Fibroblast of lung (primary cell): ENCODE results near the gene BSX. TPM values are rescaled to one million over a fixed set of nuclear protein-coding genes. Genes with fewer than 3 reads are reported as not detected.

Experiments used
- DNase-seq, 2 donors: peaks; one replicate each; pipeline versions ENCODE4 v3.0.0 to v3.0.0-alpha.2; 2010; ENCODE audit warnings: low read depth in 2 of 2
- H2AFZ ChIP-seq: 2 replicates; pipeline ENCODE4 v1.5.1; 2012; ENCODE audit warnings: low read length, control low read depth, inconsistent platforms
- H3K27ac ChIP-seq: 2 replicates; pipeline ENCODE4 v1.5.1; 2011; ENCODE audit warnings: low read length, control low read depth; ENCODE audit not compliant: insufficient read depth
- H3K27me3 ChIP-seq: 2 replicates; pipeline ENCODE4 v1.5.1; 2011; ENCODE audit warnings: mild to moderate bottlenecking, low read length; ENCODE audit not compliant: control insufficient read depth, insufficient read depth
- H3K36me3 ChIP-seq: 2 replicates; pipeline ENCODE4 v1.5.1; 2011; ENCODE audit warnings: low read length; ENCODE audit not compliant: control insufficient read depth, insufficient read depth
- H3K4me1 ChIP-seq: 2 replicates; pipeline ENCODE4 v1.5.1; 2011; ENCODE audit warnings: low read length; ENCODE audit not compliant: control insufficient read depth, insufficient read depth; ENCODE audit errors: extremely low read depth
- H3K4me2 ChIP-seq: 2 replicates; pipeline ENCODE4 v1.5.1; 2011; ENCODE audit warnings: low read length, control low read depth; ENCODE audit not compliant: insufficient read depth; ENCODE audit errors: extremely low read depth
- H3K4me3 ChIP-seq, 4 experiments: fragments of 200-600 bp in 1 of 4; sonication (generic) in 1 of 4; replicated peaks in 1 of 4; 2 replicates each; pipeline ENCODE4 v1.5.1; 2011 to 2016; ENCODE audit warnings: low read length in 4 of 4, low read depth in 3 of 4, mild to moderate bottlenecking in 3 of 4, control low read depth in 2 of 4, inconsistent platforms in 1 of 4, mixed read lengths in 1 of 4; ENCODE audit not compliant: insufficient read depth in 1 of 4; ENCODE audit errors: control extremely low read depth in 1 of 4
- H3K79me2 ChIP-seq: 2 replicates; pipeline ENCODE4 v1.5.1; 2012; ENCODE audit warnings: mild to moderate bottlenecking, low read length, inconsistent platforms; ENCODE audit not compliant: control insufficient read depth, insufficient read depth
- H3K9ac ChIP-seq: 2 replicates; pipeline ENCODE4 v1.5.1; 2011; ENCODE audit warnings: mild to moderate bottlenecking, low read length, control low read depth; ENCODE audit not compliant: insufficient read depth
- H3K9me3 ChIP-seq: 2 replicates; pipeline ENCODE4 v1.5.1; 2012; ENCODE audit warnings: low read depth, low read length; ENCODE audit not compliant: control insufficient read depth, insufficient read depth
- H4K20me1 ChIP-seq: 2 replicates; pipeline ENCODE4 v1.5.1; 2011; ENCODE audit warnings: low read length; ENCODE audit not compliant: control insufficient read depth, insufficient read depth; ENCODE audit errors: extremely low read depth
- EZH2 ChIP-seq: IDR thresholded peaks from 2 replicates; pipeline ENCODE4 v1.5.1; 2012; ENCODE audit warnings: low read length, control low read depth, mild to moderate bottlenecking; ENCODE audit errors: missing control alignments
- polyA minus RNA-seq: library from RNA; depleted of rRNA, polyadenylated mRNA; stranded (reverse); fragments of >200 nt; gene quantifications from 2 replicates; pipeline ENCODE4 v1.2.3, GENCODE V29; 2011; ENCODE audit warnings: low replicate concordance
- polyA plus RNA-seq, 2 donors: library from polyadenylated mRNA; depleted of rRNA in 1 of 2; stranded (reverse) in 1 of 2; unstranded in 1 of 2; fragments of >200 nt; gene quantifications; 2 replicates each; pipeline ENCODE4 v1.2.1, GENCODE V29; 2011 to 2012; ENCODE audit warnings: missing spikeins in 1 of 2
- total RNA-seq: library from RNA; depleted of rRNA; stranded (reverse); fragments of >200 nt; gene quantifications from 2 replicates; pipeline ENCODE4 v1.2.1, GENCODE V29; 2014
- TF ChIP-seq, protein P1 (sequence below), 2 donors: IDR thresholded peaks in 1 of 2; conservative IDR thresholded peaks in 1 of 2; 1 replicate in 1 of 2; 2 replicates in 1 of 2; pipeline ENCODE4 v1.5.1; 2011 to 2012; ENCODE audit warnings: low read length in 2 of 2, control low read depth in 1 of 2, inconsistent platforms in 1 of 2, low read depth in 1 of 2, mild to moderate bottlenecking in 1 of 2

BSX gene
- not detected in 2 replicates for total RNA-seq
- polyA plus RNA-seq, result not detected in 2 replicates
- polyA plus RNA-seq (2012), result not detected in 2 replicates
- polyA minus RNA-seq, result not detected in 2 replicates

DNA sequence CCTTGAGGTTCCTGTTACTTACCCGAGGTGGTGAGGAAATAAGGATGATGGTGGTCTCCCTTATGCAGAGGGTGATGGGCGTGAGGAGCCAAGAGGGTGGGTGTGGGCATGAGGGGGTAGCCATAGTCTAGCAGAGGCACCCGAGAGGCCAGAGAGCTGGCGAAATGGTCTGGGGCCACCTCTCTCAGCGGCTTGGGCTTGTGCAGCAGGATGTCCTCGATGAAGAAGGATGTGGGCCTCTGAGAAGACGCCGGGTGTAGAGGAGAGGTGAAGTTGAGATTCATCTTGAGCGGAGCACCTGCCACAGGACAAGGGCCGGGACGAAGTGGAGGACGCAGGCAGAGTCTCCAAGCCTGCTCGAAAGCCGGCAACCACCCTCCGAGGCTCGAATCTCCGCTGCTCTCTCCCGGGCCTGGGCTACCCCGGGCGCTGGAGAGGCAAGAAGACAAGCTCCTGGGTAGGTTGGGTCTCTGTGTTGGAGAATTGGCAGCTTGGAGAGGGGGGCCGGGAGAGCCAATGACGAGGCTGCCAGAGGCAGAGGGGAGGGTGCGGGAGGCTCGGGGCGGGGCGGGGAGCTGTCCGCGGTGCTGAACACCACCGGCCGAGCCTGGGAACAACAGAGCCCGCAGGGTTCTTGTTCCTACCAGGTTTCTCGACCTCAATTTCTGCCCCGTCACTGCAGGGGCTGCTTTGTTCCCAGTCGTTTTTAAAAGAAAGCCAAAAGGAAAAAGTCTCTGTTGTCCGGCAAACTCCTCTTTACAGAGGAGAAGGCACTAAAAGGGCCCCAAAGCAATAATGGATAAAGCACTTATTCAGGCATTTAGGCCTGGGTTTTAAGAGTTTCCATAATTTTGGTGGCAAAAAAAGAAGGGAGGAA, at the start of gene BSX:
Gene BSX (minus strand): TSS at position 447 of the 877 bp plus-strand sequence. CDS start 163 bp downstream, at position 284.
- Histone ChIP-seq H3K4me2 (no peak within 1 kb of the TSS), H3K4me3 (no peak within 1 kb of the TSS), H3K9ac (no peak within 1 kb of the TSS), H2AFZ (no peak within 1 kb of the TSS), H4K20me1 (no peaks in the 10 kb centered on the region), H3K9me3 (no peaks in the 10 kb centered on the region), H3K79me2 (no peaks in the 10 kb centered on the region), H3K27me3 (peaks cover 74% of the 10 kb centered on the region), H3K27ac (no peak within 1 kb of the TSS), H3K4me1 (no peaks in the 10 kb centered on the region), H3K36me3 (no peaks in the 10 kb centered on the region)
- TF ChIP-seq, protein P1, sequence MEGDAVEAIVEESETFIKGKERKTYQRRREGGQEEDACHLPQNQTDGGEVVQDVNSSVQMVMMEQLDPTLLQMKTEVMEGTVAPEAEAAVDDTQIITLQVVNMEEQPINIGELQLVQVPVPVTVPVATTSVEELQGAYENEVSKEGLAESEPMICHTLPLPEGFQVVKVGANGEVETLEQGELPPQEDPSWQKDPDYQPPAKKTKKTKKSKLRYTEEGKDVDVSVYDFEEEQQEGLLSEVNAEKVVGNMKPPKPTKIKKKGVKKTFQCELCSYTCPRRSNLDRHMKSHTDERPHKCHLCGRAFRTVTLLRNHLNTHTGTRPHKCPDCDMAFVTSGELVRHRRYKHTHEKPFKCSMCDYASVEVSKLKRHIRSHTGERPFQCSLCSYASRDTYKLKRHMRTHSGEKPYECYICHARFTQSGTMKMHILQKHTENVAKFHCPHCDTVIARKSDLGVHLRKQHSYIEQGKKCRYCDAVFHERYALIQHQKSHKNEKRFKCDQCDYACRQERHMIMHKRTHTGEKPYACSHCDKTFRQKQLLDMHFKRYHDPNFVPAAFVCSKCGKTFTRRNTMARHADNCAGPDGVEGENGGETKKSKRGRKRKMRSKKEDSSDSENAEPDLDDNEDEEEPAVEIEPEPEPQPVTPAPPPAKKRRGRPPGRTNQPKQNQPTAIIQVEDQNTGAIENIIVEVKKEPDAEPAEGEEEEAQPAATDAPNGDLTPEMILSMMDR (conservative IDR thresholded peaks at IDR 0.05 in 1 of 2, IDR thresholded peaks at IDR 0.05 in 1 of 2; ENCODE audit: low read depth in 1 of 2, low read length in 2 of 2), result no peak
- TF ChIP-seq EZH2, result peak; percentile 49
- DNase-seq, result peak; percentile 35 to 47

DNA sequence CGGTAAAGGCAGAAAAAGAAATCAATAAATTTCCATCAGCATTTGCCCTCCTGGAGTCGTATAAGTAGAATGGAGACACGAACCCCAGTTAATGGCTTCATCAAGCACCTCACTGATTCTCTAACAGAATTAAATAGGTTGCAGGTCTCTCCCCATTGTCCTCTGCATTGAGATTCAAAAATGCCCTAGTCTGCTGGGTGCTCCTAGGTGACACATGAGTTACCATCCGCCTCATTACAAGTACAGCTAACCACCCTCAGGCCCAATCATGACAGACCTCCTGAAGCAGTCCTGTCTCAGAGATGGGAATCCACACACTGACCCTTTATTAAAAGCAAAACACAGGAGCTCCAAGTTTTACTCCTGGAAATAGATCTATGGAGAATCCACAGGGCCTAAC, 48.9 kb upstream of the BSX start:
- DNase-seq, result no peak
- H4K20me1 ChIP-seq, result no peaks in the 10 kb centered on the region
- no peaks in the 10 kb centered on the region for H3K4me1 ChIP-seq
- no peak overlapping the region for H3K27ac ChIP-seq
- no peaks in the 10 kb centered on the region for H3K27me3 ChIP-seq
- no peak overlapping the region for H2AFZ ChIP-seq
- H3K4me2 ChIP-seq, result no peak overlapping the region
- TF ChIP-seq, protein P1 (conservative IDR thresholded peaks at IDR 0.05 in 1 of 2, IDR thresholded peaks at IDR 0.05 in 1 of 2; ENCODE audit: low read depth in 1 of 2, low read length in 2 of 2), result no peak
- TF ChIP-seq EZH2, result no peak
- no peak overlapping the region for H3K9ac ChIP-seq
- no peaks in the 10 kb centered on the region for H3K79me2 ChIP-seq
- no peaks in the 10 kb centered on the region for H3K36me3 ChIP-seq
- no peaks in the 10 kb centered on the region for H3K9me3 ChIP-seq
- H3K4me3 ChIP-seq, result no peak overlapping the region

DNA sequence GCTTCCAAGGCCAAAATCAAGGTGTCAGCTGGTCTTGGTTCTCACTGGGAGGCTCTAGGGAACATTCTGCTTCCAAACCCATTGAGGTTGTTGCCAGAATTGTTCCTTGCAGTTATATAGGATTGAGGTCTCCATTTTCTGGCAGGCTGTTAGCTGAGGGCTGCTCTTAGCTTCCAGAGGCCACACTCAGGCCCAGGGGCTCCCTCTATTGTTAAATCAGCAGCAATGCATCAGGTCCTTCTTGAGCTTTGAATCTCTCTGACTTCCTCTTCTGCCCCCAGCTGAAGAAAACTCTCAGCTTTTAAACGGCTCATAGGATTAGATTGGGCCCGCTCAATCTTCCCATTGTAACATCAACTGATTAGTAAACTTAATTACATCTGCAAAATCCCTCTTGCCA, 39.3 kb upstream of the BSX start:
- peak; percentile 40 to 57 for DNase-seq
- H4K20me1 ChIP-seq, result no peaks in the 10 kb centered on the region
- H3K4me1 ChIP-seq, result no peaks in the 10 kb centered on the region
- TF ChIP-seq, protein P1 (conservative IDR thresholded peaks at IDR 0.05 in 1 of 2, IDR thresholded peaks at IDR 0.05 in 1 of 2; ENCODE audit: low read depth in 1 of 2, low read length in 2 of 2), result peak; percentile 62 to 80
- no peak for TF ChIP-seq EZH2
- no peak overlapping the region for H3K27ac ChIP-seq
- H3K4me3 ChIP-seq, result no peak overlapping the region
- no peak overlapping the region for H3K9ac ChIP-seq
- H3K9me3 ChIP-seq, result no peaks in the 10 kb centered on the region
- no peak overlapping the region for H2AFZ ChIP-seq
- no peaks in the 10 kb centered on the region for H3K36me3 ChIP-seq
- H3K79me2 ChIP-seq, result no peaks in the 10 kb centered on the region
- peaks cover 10% of the 10 kb centered on the region for H3K27me3 ChIP-seq
- no peak overlapping the region for H3K4me2 ChIP-seq
